ENCODE results near the gene NANOG. TPM values are rescaled to one million over a fixed set of nuclear protein-coding genes. Genes with fewer than 3 reads are reported as not detected.

Gene NANOG
- total and polyA plus RNA-seq, 2 donors (not counting 1 experiment from before 2014, with no cell fraction given), result not detected

- ChIA-PET CTCF (interaction anchor here (0.7 kb wide), 1 partner anchor 20 kb away, joined by 3 read pairs; no protein-coding TSS in a partner anchor), POLR2A (no interaction called here)
- no CpG with 5 or more reads among the region's 2 CpGs for WGBS (ENCODE audit: insufficient coverage)
- H3K27ac Mint-ChIP-seq, result no peak overlapping the region
- no peak overlapping the region for H3K9ac ChIP-seq (ENCODE audit: low read length)
- no peak for DNase-seq
- ATAC-seq (ENCODE audit: low read depth), result no peak
- no peaks in the 10 kb centered on the region for H3K9me3 Mint-ChIP-seq (ENCODE audit: insufficient read depth)
- H3K36me3 ChIP-seq (replicated peaks in 1 of 2; ENCODE audit: control extremely low read depth in 1 of 2, control insufficient read depth in 1 of 2, extremely low read depth in 1 of 2, insufficient read depth in 2 of 2, low read length in 1 of 2), result no peaks in the 10 kb centered on the region
- no peak overlapping the region for H3K4me3 ChIP-seq (ENCODE audit: control extremely low read depth in 1 of 5, extremely low read depth in 1 of 5, insufficient read depth in 1 of 5, low read depth in 2 of 5, low read length in 4 of 5)
- H3K27me3 ChIP-seq (replicated peaks in 1 of 4; ENCODE audit: control extremely low read depth in 1 of 4, control insufficient read depth in 3 of 4, insufficient read depth in 4 of 4, low read length in 3 of 4), result no peaks in the 10 kb centered on the region
- no peaks in the 10 kb centered on the region for H3K4me1 Mint-ChIP-seq
- H3K27ac ChIP-seq (ENCODE audit: low read length in 2 of 2), result no peak overlapping the region
- no peak overlapping the region for H2AFZ ChIP-seq (ENCODE audit: insufficient read depth, low read depth, low read length, poor library complexity, severe bottlenecking)
- TF ChIP-seq EZH2 (IDR thresholded peaks at IDR 0.05; ENCODE audit: borderline replicate concordance, insufficient read depth, low read depth, low read length, poor library complexity, severe bottlenecking) (no peak), CTCF (IDR thresholded peaks at IDR 0.05) (no peak)
- H3K9me3 ChIP-seq (ENCODE audit: control extremely low read depth in 1 of 3, control insufficient read depth in 2 of 3, insufficient read depth in 1 of 3, low read length in 2 of 3), result no peaks in the 10 kb centered on the region
- intact Hi-C loops (cut with micrococcal nuclease), result no loop called here
- H3K27me3 Mint-ChIP-seq, result peaks cover 9% of the 10 kb centered on the region
- H3K4me1 ChIP-seq (ENCODE audit: control insufficient read depth in 2 of 2, insufficient read depth in 2 of 2, low read length in 2 of 2), result no peaks in the 10 kb centered on the region
- H3K4me3 Mint-ChIP-seq, result no peak overlapping the region
- no peaks in the 10 kb centered on the region for H4K20me1 ChIP-seq (ENCODE audit: control insufficient read depth, insufficient read depth, low read length, poor library complexity, severe bottlenecking)
- H3K4me2 ChIP-seq (replicated peaks; ENCODE audit: low read depth, low read length, poor library complexity, severe bottlenecking), result no peak overlapping the region
- no peaks in the 10 kb centered on the region for H3K79me2 ChIP-seq (ENCODE audit: control insufficient read depth, insufficient read depth, low read length)
Measured at GRCh38 chr12:7784701-7785100, 4.5 kb upstream of the NANOG start.

GRCh38 chr12:7787574-7788293 is 1.5 kb upstream of the NANOG start:
- intact Hi-C loops (cut with micrococcal nuclease), result no loop called here
- WGBS (ENCODE audit: insufficient coverage), result 90% methylated on average over 9 of the region's 13 CpGs
- no peaks in the 10 kb centered on the region for H3K4me1 Mint-ChIP-seq
- no peak overlapping the region for H3K4me2 ChIP-seq (replicated peaks; ENCODE audit: low read depth, low read length, poor library complexity, severe bottlenecking)
- ATAC-seq (ENCODE audit: low read depth) (no peak), DNase-seq (no peak)
- H3K9me3 ChIP-seq (ENCODE audit: control extremely low read depth in 1 of 3, control insufficient read depth in 2 of 3, insufficient read depth in 1 of 3, low read length in 2 of 3), result no peaks in the 10 kb centered on the region
- no peaks in the 10 kb centered on the region for H3K79me2 ChIP-seq (ENCODE audit: control insufficient read depth, insufficient read depth, low read length)
- no peak overlapping the region for H3K4me3 ChIP-seq (ENCODE audit: control extremely low read depth in 1 of 5, extremely low read depth in 1 of 5, insufficient read depth in 1 of 5, low read depth in 2 of 5, low read length in 4 of 5)
- H3K27ac ChIP-seq (ENCODE audit: low read length in 2 of 2), result no peak overlapping the region
- H3K27ac Mint-ChIP-seq, result no peak overlapping the region
- H3K9ac ChIP-seq (ENCODE audit: low read length), result no peak overlapping the region
- H2AFZ ChIP-seq (ENCODE audit: insufficient read depth, low read depth, low read length, poor library complexity, severe bottlenecking), result no peak overlapping the region
- no peaks in the 10 kb centered on the region for H3K27me3 ChIP-seq (replicated peaks in 1 of 4; ENCODE audit: control extremely low read depth in 1 of 4, control insufficient read depth in 3 of 4, insufficient read depth in 4 of 4, low read length in 3 of 4)
- ChIA-PET POLR2A (no interaction called here), CTCF (interaction anchor here (2.1 kb wide), 1 partner anchor 19 kb away, joined by 4 read pairs; no protein-coding TSS in a partner anchor)
- H3K4me1 ChIP-seq (ENCODE audit: control insufficient read depth in 2 of 2, insufficient read depth in 2 of 2, low read length in 2 of 2), result no peaks in the 10 kb centered on the region
- H3K4me3 Mint-ChIP-seq, result no peak overlapping the region
- no peaks in the 10 kb centered on the region for H4K20me1 ChIP-seq (ENCODE audit: control insufficient read depth, insufficient read depth, low read length, poor library complexity, severe bottlenecking)
- peaks cover 12% of the 10 kb centered on the region for H3K27me3 Mint-ChIP-seq
- TF ChIP-seq CTCF (IDR thresholded peaks at IDR 0.05), result no peak
- TF ChIP-seq EZH2 (IDR thresholded peaks at IDR 0.05; ENCODE audit: borderline replicate concordance, insufficient read depth, low read depth, low read length, poor library complexity, severe bottlenecking), result no peak
- no peaks in the 10 kb centered on the region for H3K9me3 Mint-ChIP-seq (ENCODE audit: insufficient read depth)
- H3K36me3 ChIP-seq (replicated peaks in 1 of 2; ENCODE audit: control extremely low read depth in 1 of 2, control insufficient read depth in 1 of 2, extremely low read depth in 1 of 2, insufficient read depth in 2 of 2, low read length in 1 of 2), result no peaks in the 10 kb centered on the region

Measured in B cell (primary cell).